AG09319 (cell line): ENCODE measurements around the gene NHSL2.
A peak's percentile ranks its signal among the peaks of the same experiment; 100 is the strongest.

Experiments used
- DNase-seq: peaks from one replicate; pipeline ENCODE4 v3.0.0-alpha.2; 2010; ENCODE audit warnings: low read depth; ENCODE audit errors: extremely low read depth
- TF ChIP-seq, protein P1 (sequence below): IDR thresholded peaks from 2 replicates; pipeline ENCODE4 v1.5.1; 2011; ENCODE audit warnings: low read depth, mild to moderate bottlenecking, inconsistent platforms, low read length, moderate library complexity

Gene NHSL2

DNA sequence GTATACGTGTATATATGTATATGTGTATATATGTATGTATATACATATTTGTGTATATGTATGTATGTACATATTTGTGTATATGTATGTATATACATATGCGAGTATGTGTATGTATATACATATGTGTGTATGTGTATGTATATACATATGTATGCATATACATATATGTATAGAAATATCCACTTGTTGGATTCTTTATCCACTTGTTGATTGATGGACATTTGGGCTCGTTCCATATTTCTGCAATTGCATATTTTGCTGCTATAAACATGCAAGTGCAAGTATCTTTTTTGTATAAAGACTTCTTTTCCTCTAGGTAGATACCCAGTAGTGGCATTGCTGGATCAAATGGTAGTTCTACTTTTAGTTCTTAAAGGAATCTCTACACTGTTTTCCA lies 25.5 kb upstream of the NHSL2 start:
- no peak for DNase-seq
- TF ChIP-seq, protein P1, sequence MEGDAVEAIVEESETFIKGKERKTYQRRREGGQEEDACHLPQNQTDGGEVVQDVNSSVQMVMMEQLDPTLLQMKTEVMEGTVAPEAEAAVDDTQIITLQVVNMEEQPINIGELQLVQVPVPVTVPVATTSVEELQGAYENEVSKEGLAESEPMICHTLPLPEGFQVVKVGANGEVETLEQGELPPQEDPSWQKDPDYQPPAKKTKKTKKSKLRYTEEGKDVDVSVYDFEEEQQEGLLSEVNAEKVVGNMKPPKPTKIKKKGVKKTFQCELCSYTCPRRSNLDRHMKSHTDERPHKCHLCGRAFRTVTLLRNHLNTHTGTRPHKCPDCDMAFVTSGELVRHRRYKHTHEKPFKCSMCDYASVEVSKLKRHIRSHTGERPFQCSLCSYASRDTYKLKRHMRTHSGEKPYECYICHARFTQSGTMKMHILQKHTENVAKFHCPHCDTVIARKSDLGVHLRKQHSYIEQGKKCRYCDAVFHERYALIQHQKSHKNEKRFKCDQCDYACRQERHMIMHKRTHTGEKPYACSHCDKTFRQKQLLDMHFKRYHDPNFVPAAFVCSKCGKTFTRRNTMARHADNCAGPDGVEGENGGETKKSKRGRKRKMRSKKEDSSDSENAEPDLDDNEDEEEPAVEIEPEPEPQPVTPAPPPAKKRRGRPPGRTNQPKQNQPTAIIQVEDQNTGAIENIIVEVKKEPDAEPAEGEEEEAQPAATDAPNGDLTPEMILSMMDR = no peak

DNA sequence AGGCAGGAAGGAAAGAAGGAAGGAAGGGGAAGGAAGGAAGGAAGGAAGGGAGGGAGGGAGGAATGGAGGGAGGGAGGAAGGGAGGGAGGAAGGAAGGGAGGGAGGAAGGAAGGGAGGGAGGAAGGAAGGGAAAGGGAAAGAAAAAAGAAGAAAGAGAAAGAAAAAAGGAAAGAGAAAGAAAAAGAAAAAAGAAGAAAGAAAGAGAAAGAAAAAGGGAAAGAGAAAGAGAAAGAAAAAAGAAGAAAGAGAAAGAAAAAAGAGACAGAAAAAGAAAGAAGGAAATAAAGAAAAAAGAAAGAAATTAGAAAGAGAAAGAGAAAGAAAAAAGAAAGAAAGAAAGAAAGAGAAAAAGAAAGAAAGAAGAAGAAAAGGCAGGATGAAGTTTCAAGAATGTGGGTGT lies 15.0 kb upstream of the NHSL2 start:
- TF ChIP-seq, protein P1 = no peak
- no peak for DNase-seq

DNA sequence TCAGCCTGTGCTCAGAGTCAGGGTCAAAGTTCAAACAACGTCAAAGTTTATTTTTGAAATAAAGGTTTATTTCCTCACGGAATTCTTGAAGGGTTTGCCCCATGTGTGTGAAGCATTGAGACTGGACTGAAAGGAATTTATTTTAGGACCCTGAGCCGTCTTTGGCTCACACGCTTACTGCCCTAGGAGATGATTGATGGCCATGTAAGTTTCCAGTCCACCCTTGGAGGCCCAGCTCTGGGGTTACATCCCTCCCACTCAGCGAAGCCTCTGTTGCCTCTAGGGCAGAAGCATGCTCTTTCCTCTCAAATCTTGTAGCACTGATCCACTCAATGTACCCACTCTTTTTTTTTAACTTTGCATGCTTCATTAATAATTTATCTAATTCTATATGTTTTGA lies 4.5 kb upstream of the NHSL2 start:
- TF ChIP-seq, protein P1 = no peak
- DNase-seq = no peak

DNA sequence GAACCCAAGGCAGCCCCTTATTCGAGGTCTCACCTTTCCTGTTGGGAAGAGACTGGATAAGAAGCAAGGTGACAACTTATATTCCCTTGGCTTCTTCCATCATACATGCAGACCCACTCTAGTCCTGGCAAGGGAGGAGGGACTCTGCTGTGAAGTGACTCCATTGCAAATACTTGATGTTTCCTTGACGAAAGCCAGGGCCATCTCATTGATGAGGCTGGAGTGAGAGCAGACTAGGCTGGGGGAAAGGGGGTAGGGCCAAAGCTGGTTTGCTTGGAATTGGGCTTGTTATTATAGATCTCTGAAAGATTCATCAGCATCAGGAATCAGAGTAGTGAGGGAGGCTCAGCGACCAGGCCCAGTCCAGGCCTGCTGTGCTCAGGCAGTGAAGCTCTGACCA lies 2.3 kb upstream of the NHSL2 start:
- DNase-seq = no peak
- TF ChIP-seq, protein P1 = no peak

DNA sequence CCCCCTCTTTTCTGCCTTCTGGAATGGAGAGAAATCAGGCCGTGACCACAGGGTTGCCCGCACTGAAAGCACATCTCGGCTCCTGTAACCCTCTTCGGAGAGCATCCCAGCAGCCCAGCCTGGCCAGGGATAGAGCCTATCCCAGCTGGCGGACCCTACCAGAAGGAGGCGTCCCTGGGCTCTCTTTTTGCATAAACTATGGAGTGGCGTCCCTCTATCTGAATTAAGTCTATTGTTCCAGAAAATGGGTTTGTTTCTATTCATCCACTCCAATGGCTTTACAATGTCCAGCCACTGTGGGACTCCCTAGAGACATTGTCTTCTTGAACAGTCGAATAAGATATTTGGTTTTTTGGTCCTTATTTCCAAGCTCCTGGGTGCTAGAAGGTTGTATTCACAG lies 689 bp upstream of the NHSL2 start:
- TF ChIP-seq, protein P1 = peak; percentile 41
- no peak for DNase-seq

- DNase-seq = no peak
- TF ChIP-seq, protein P1 = peak; percentile 23
These were observed 513 bp downstream of the NHSL2 start for GRCh38 chrX:71910986-71911730.

- no peak for DNase-seq
- TF ChIP-seq, protein P1 = no peak
These were observed 1.0 kb downstream of the NHSL2 start for GRCh38 chrX:71911731-71912050.
